HG03280 (cell line): Measurements from ENCODE around the gene RBM39.
"Not testable (repeated sequence)": the region's sequence is repeated elsewhere in the genome, so short reads cannot be mapped to it uniquely, and the experiment has no call there.

ENCODE experiments used
- ATAC-seq: cut with Tn5 transposase; IDR thresholded peaks from one replicate; pipeline ENCODE4 v1.9.1; 2021; ENCODE audit warnings: mild to moderate bottlenecking, moderate library complexity; ENCODE audit not compliant: unreplicated experiment

Gene RBM39

DNA sequence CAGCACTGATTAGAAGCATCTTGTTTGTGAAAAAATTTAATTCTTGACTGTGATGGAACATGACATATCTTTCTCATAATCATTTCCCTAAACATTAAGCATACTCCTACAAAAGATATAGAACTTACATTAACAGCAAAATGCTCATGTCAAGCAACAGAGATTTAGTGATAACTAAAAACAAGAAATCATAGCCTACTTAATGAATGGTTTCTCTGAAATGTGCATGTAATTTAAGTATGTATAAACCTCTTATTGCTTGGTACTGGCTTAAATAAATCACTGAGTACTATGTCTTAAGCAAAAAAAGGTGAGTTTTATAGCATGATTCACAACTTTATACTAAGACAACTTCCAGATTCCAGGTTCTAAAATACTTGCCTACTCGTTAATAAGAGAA is 33.6 kb downstream of the RBM39 start:
- ATAC-seq: no peak

DNA sequence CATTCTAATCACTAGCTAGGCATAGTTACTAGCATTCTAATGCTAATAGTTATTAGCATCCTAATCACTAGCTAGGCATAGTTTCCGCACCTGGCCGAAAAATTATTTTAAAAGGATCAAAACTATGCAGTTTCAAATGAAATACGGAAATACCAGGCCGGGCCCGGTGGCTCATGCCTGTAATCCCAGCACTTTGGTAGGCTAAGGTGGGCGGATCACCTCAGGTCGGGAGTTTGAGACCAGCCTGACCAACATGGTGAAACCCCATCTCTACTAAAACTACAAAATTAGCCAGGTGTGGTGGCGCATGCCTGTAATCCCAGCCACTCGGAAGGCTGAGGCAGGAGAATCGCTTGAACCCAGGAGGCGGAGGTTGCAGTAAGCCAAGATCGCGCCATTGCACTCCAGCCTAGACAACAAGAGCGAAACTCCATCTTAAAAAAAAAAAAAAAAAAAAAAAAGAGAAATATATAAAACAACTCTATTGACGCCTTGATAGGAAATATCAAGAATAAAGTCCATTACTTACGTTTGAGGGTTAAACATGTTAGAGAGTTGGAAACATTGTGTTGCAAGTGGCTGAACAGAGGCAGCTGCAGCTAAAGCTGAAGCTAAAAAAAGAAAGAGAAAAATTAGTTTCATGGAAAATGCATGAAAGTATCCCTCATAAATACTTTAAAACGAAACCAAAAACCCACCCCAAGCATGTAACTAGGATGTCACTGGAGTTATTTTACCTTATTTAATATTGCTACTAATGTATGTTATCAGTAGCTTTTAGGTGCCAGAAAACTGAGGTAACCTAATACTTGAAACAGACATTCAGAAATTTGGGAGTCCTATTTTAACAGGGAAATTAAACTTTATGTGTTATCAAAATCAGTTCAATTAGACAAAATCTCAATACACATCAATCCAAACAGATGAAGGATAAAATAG is 35.2 kb downstream of the RBM39 start:
- not testable (repeated sequence) for ATAC-seq

DNA sequence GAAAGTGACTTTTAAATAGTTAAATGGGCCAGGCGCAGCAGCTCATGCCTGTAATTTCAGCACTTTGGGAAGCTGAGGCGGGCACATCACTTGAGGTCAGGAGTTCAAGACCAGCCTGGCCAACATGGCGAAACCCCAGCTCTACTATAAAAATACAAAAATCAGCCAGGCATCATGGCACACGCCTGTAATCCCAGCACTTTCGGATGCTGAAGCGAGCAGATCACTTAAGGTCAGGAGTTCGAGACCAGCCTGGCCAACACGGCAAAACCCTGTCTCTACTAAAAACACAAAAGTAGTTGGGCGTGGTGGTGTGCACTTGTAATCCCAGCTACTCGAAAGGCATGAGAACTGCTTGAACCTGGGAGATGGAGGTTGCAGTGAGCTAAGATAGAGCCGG is 36.2 kb downstream of the RBM39 start:
- not testable (repeated sequence) for ATAC-seq

DNA sequence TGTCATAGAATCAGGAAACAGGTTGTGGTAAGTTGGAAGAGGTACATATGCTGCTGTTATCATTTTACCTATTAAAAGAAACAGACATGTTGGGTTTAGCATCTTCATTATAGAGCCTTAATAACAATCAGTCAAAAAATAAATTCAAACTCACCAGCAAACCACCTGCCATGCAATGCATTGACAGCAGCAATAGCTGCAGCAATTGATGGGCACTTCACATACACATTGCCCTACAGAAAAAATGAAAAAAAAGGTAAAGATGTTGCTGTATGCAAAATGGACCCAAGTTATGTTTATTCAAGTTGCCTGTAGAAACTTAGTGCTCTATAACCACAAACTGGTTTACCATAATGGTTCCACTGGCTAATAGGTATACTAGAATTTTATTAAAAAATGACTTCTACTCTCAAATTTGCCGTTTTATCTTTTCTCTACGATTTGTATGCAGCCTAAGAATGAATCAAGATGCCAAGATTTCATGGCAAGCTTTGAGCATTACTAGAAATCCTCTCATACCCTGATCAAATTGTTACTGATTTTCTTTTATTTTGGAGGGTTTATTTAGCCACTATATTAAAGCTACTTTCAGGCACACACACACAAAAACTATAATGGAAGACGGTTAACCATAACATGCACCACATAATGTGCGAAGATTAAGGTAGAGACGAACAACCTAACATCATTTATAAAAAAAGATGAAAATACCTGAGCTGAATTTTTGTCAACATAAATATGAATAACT is 37.4 kb downstream of the RBM39 start:
- no peak for ATAC-seq

DNA sequence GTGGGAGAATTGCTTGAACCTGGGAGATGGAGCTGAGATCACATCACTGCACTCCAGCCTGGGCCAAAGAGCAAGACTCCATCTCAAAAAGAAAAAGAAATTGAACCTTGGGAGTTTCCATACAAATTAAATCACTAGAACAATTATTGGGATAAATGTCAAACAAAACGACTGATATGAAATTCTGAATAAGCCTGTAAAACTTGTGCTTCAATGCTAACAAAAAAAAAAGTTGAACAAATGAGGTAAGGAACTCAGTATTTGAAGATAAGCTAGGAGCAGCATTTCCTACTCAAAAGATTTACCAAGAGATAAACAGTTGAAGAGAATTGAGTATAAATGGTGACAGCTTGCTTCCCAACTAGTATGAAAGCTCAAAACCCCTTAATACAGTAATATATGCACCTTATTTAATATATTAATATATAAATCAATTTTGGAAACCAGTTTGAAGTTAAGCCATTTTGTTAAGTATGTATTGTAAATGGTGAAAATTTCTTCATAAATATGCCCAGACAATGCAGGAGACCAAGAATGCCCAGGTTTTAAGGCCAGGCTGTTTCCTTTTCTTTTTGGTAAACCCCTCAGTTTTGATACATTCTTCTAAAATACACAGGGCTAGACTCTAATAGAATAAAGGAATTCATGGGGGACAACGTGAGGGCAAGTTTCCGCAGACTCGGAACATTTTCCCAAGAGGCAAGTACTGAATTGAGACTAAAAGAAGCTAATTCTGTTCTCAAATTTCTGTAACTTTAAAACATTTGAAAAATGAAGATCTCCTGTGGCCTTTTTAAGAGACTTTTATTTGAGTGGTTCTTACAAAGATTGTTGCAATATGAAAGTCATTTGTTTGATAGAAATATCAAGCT is 39.0 kb downstream of the RBM39 start:
- ATAC-seq: no peak

DNA sequence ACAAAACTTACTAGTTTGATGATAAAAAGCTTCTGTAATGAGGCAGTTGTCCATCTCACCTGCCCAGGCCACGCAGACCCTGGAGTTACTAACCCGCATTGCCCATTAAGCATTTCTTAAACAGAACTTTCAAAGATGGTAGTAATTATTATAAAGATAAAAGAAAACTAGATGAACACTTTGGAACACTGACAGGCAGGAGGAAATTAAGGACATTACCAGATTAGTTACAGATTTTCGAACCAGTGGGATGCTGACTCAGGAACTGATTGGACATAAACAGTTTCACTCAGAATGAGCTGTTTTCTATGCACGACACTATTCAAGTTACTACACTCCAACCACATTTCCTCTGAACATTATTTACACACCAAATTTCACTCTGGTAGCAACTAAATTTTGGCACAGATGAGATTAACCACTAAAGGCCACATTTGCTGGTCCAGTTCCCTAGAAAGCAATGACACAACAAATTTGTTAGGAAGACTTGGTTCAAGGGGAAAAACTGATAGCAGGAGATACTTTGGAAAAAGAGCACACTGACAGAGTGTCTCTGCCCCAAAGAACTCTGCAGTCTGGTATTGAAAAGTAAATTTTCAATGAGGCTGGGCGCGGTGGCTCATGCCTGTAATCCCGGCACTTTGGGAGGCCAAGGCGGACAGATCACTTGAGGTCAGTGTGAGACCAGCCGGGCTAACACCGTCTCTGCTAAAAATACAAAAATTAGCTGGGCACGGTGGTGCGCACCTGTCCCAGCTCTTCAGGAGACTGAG is 39.8 kb downstream of the RBM39 start:
- ATAC-seq: no peak

DNA sequence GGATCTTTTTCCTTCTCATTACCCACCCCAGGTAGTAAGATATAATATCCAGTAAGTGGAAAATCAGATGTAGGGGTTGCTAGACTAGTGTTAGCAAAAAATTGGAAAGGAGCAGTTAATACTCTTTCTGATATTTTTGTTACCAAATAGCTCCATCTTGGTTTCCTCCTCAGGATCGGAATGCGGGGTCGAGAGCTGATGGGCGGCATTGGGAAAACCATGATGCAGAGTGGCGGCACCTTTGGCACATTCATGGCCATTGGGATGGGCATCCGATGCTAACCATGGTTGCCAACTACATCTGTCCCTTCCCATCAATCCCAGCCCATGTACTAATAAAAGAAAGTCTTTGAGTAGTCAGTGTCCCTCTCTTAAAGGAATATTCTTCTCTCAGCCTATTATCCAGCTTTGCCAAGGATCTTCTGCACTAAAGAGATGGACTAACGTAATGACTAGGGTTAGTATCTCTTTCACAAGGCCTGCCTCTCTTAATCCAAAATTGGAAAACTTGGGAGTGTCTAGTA is 41.4 kb downstream of the RBM39 start:
- ATAC-seq: no peak

DNA sequence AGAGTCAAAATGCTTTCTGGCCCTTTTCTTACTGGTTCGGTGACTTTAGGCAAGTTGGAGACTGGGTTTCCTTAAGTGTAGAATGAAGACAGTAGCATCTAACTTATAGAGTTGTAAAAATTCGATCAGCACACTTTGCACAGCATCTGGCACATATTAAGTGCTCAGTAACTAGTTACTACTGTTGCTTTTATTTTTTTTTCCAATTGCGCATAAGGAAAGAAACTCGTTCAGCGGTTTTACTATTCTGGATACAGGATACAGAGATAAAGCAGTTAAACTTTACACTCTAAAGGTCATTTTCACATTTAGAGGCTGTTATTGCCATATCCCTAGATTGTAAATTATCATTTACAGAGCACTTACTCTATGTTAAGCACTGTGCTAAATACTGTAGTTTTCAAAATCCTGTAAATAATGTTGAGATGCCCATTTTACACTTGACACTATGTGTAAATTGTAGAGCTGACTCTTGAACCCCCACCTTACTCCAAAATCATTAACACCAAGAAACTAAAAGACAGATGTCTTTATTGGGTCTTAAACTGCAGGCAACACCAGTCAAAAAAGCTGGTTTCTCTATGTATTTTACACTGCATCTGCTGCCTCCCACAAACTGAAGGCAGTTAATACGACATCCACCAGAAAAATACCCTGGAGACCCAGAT is 42.0 kb downstream of the RBM39 start:
- ATAC-seq: no peak

DNA sequence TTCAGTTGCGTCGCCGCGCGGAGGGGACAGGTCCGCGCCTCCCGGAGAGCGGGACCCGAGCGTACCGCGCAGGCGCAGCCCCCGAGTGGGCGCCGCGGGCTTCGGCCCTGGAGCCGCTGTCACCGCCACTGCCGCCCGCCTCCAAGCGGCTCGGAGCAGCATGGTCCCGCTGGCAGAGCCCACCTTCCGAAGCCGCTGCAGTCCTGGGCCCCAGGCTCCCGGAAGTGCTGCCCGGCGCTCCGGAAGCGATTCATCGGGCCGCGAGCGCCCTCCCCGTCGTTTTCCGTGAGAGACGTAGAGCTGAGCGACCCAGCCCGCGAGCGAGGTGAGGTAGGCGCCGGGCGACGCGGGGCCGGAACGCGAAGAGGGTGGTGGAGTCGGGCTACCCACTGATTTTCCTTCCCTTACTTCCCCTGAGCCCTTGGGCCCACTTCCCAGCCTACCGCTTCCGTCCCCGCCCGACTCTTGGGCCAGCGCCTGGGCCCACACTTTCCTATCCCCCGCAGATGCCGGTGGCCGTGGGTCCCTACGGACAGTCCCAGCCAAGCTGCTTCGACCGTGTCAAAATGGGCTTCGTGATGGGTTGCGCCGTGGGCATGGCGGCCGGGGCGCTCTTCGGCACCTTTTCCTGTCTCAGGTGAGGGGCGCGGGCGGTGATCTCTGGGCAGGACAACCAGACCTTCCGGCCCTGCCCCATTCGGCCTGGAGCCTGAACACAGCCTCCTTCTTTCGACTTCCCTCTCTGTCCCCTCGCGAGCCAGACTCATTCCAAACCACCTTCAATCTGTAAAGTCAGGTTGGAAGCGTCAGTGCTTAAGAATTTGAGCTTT is 42.7 kb downstream of the RBM39 start, which contains the start of the genes NFS1 and ROMO1:
Gene NFS1 (minus strand): TSS at position 226 of the 830 bp plus-strand sequence. CDS start 64 bp downstream, at position 162.
Gene ROMO1 (plus strand): TSS at position 279 of the 830 bp plus-strand sequence. CDS start 228 bp downstream, at position 507.
- peak; percentile 87 for ATAC-seq

DNA sequence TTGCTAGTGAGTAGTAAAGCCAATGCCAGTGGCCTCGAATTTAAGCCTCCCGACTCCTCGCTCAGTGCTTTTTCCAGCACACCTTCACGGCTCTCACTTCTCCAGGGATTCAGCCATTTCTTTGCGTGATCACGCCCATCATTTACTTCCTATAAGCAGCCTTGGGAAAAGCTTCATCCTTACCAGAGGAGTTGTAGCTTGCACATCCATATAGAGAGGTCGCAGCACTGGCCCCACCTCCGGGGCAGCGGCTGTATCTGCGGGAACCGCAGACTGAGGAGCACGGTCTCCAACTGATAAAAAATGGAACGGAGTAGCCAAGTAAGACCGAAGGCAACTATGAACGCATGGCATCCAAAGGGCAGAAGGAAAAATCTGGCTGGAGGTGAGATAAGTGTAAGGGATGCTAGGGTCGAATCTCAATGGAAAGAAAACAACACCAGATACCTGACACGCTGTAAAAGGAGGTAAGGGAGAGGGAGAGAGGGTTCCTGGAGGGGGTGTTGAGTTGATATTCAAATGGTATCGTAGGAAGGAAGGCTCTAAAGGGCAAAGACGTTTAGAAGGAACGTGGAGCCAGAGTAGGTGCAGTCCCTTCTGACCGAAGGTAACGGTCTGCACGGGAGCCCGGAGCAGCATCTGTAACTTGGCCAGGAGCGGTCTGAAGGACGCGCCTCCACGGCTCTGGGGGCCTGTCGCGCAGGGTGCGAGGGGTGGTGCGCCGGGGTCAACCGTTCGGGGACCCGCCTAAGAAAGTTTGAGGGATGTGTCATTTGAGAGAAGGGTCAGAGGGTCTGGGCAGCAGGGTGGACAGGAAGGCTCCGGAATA is 43.5 kb downstream of the RBM39 start:
- peak; percentile 18 for ATAC-seq

DNA sequence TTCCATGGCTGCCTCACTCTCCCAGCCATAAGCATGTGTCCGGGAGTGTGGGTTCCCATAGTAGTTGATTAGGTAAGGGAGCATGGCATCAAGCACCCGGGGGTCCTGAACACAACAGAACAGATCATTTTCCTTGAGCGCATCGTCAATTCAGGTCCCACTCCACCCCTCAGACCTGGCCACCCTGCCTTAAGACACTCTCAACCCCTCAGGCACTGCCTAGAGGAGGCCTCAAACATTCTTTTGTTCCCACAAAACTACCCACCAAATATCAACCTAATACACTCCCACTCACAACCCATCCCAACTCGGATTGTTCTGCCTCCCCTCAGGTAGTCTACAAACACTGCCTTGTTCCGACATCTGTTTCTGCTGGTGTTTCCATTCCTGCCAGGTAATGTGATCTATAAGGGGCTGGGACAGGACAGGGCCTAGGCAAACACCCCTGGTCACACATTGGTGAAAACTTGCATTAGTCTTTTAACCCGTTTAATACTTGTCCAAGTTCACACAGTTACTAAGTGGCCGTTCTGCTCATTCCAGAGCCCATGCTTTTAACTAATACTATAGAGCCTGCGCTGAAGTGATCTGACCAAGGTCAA is 44.3 kb downstream of the RBM39 start:
- ATAC-seq: no peak

DNA sequence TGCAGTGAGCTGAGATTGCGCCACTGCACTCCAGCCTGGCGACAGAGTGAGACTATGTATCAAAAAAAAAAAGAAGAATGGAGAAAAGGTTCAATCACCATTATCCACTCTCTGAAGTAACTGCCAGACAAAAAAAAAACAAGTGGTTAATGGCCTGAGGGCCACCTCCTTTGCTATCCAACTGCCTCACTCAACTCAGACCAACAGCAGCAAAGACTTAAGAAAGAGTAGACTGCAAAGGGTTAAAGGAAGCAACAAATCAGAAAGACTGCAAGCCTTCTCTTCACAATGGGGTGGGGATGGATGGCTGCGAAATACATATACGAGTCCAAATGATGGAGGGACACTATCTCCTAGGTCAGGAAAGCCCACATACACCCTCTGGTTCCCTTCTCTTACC is 46.1 kb downstream of the RBM39 start:
- ATAC-seq: no peak

DNA sequence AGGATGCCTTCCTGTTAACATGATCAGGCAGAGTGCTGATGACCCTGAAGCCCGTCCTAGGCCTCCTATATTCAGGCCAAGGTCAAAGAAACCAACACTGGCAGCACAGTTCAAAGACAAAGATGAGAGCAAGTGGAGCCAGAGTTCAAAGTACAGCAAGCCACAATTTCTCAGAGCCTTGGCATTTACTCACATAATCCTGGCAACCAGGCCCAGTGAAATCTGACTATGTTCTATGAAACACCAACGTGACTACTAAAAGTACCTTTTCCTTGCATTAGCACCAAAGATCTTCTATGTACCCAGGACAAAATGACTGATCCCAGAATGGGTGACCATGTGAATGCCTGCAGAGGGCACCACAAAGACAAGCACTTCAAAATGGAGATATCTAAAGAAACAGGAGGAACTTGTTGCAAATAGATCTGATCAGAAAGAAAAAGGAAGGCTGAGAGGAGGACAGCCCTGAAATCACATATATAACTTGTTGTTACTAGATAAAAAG is 46.8 kb downstream of the RBM39 start:
- ATAC-seq: no peak

DNA sequence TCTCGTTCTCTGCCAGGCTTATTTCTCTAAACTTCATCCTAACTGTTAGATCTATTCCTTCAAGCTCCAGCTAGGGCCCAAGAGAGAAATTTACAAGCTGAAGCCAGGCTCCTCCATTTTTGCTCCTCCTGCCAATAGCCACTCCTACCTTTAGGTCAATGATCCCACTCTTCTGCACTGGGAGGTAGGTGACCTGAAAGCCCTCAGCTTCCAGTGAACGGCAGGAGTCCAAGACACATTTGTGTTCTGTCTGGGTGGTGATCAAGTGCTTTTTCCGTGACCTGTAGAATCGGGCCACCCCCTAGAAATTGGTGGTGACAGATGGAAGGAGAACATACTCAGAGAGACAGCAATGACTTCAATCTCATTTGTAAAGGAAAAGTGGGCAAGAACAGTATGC is 51.8 kb downstream of the RBM39 start:
- no peak for ATAC-seq

DNA sequence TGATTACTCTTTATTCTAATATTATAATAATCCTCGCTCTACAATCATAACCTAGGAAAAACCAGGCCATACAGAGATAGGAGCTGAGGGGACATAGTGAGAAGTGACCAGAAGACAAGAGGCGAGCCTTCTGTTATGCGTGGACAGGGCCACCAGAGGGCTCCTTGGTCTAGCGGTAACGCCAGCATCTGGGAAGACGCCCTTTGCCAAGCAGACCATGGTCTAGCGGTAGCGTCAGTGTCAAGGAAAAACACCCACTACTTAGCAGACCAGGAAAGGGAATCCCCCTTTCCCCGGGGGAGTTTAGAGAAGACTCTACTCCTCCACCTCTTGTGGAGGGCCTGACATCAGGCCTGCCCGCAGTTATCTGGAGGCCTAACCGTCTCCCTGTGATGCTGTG is 55.2 kb downstream of the RBM39 start:
- not testable (repeated sequence) for ATAC-seq

DNA sequence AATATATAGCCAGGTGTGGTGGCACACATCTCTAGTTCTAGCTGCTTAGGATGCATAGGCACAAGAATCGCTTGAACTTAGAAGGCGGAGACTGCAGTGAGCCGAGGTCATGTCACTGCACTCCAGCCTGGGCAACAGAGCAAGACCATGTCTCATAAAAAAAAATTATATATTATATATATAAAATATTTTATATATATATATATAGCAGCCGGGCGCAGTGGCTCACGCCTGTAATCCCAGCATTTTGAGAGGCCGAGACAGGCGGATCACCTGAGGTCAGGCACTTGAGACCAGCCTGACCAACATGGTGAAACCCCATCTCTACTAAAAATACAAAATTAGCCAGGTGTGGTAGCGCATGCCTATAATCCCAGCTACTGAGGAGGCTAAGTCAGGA is 56.7 kb downstream of the RBM39 start:
- ATAC-seq: not testable (repeated sequence)

DNA sequence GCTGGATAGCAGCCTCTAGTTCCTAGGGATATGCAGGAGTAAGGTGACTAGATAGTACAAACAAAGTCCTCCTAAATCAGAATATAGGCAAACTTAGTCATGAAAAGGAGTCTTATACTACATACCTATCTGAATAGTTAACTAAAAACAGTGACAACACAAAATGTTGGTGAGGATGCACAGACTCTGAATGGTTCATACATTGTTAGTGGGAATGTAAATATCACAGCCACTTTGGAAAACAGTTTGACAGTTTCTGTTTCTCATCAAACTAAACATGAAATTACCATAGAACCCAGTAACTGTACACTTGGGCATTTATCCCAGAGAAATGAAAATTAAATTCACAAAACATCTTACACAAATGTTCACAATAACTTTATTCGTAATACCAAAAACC is 60.1 kb downstream of the RBM39 start:
- no peak for ATAC-seq
